ENCODE data around the gene MBP. TPM values are rescaled to one million over a fixed set of nuclear protein-coding genes. Genes with fewer than 3 reads are reported as not detected.

Gene MBP
- total RNA-seq, 1 experiment from 2014 or later: 3.4 TPM

DNA sequence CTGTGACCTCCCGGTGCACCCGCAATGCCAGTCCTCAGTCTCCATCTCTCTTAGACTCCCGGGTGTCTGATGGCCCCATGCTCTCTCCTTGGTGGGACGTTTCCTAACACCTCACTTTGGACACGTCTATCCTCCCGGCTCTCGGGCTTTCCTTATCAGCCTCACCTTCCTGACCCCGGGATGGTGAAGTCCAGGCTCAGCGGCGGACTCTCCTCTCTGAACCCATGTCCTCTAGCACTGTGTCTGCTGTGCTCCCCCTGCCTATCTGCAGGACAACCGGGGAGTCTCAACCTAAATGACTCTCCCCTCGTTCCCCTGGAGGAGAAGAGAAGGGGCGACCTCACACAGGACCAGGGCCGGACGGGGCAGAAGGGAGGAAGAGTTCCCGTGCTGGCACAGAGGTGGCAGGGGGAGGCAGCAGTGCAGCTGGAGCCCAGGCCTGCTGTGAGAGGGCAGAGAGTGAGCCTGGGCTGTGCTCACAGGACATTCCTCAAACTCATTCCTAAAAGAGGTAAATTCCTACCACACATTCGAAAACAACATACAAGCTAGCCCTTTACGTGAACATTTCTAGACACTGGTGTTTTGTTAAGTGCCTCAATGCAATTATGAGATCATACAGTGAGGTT is 41.9 kb downstream of the MBP start:
- DNase-seq (ENCODE audit: low spot score): no peak

DNA sequence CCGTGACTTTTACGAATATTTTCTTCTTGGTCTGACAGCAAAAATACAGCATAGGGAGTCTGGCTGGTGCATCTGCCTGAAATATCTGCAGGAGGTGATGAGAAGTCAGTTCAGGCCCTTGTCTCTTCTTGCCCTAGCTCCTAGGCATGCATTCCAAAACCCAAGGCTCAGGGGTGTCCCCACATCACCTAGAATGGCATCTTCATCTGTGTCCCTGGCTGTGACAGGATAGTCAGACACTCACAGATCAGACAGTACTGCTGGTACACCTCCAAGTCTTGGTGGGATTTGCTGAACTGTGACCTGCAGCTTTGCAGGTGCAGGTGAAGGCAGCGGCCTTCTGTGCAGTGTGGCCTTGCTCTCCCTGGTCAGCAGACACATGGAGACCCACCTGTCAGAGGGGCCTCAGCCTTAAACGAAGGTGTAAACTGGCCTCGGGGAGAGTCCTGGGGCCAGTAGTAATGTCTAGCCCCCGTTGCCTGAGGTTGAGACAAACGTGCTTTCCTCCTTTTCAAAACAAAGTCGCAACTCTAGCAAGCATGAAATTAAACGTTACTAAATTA is 42.8 kb downstream of the MBP start:
- in situ Hi-C loops (cut with HindIII; ENCODE audit: low sequenced_read_pairs): no loop called here
- no peak for DNase-seq (ENCODE audit: low spot score)

More for the DNA sequence above, 41.9 kb downstream of the MBP start:
- in situ Hi-C loops (cut with HindIII; ENCODE audit: low sequenced_read_pairs): no loop called here

- DNase-seq (ENCODE audit: low spot score): no peak
- in situ Hi-C loops (cut with HindIII; ENCODE audit: low sequenced_read_pairs): no loop called here
These were observed 43.4 kb downstream of the MBP start for GRCh38 chr18:77088963-77089722.

DNA sequence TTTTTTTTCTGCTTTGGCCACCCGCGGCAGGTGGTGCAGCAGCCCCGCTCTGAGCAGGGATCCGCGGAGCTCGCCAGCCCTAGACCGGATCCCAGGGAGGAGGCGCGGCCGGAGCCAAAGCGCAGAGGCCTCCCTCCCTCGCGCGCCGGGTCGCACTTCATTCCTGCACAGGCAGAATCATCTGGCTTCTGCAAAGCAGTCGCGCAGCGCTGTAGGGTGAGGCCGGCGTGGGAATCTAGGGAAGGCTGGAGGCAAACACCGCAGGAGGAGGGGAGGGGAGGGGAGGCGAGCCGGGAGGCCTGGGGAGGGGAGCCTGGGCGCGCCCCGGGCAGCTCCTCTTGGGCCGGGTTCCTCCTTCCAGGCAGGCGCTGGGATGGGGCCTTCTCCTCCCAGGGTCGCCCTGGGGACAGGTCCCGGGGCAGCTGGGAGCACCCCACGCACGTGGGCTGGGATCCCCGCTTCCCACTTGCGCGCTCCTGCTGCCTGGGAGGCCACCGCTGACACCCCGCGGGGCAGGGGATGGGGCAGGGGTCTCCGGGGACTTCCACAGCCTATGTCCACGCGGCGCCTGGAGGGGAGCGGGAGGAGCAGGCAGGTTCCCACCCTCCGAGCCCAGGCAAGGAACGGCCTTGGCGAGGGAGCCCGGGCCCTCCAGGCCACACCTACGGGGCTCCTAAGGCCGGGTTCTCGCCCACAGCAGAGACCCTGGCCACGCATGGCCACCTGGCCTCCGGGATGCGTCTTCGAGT is 45.0 kb downstream of the MBP start:
- DNase-seq (ENCODE audit: low spot score): no peak
- in situ Hi-C loops (cut with HindIII; ENCODE audit: low sequenced_read_pairs): no loop called here

DNA sequence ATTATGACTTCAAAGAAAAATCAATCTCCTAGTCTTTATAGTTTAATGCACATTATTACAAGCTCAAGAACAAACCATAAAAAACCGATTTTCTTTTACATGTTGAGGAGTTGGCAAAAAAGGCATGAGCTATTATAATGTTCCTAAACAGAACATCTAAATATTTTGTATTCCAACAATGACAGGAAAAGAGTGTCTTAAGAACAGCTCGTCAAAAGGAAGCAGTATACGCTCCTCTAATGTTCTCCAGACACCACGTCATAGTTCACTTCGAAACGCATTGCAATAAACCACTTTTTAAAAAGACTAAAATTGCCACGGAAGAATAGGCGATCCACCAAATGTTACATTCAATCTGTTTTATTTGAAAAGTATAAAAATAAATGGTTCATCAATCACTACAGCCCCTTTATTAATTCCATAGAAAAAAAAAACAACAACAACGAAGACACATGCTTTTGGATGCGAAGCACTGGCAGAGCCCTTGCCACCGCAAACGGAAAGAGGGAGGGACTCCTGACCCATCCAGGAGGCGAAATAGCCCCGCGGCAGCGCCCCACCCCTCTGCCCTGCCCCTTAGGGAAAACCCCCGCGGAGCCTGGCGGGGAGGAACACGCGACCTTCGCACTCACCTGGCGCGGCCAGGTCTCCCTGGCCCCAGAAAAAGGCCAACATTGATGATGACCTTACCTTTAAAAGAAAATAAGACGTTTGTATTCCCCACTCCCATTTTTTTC is 45.8 kb downstream of the MBP start:
- no peak for DNase-seq (ENCODE audit: low spot score)
- in situ Hi-C loops (cut with HindIII; ENCODE audit: low sequenced_read_pairs): no loop called here

GRCh38 chr18:77086034-77086433 is 46.5 kb downstream of the MBP start:
- in situ Hi-C loops (cut with HindIII; ENCODE audit: low sequenced_read_pairs): no loop called here
- DNase-seq (ENCODE audit: low spot score): no peak

DNA sequence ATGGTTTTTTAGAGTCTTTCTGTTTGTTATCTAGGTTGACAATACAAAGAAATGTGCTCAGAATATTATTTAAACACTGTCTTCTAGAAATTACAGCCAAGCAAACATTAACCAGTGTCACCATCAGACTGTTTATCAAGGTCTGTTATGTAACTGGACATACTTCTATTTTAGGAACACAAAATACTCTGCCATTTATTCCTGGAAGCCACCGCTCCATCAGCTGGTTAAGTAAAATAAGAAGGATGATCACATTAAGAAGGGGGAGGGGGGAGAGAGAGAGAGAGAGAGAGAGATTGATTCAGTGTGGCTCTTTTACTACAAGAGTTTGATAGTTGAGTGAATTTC is 47.9 kb downstream of the MBP start:
- in situ Hi-C loops (cut with HindIII; ENCODE audit: low sequenced_read_pairs): no loop called here
- no peak for DNase-seq (ENCODE audit: low spot score)

GRCh38 chr18:77082316-77082955 is 50.1 kb downstream of the MBP start:
- DNase-seq (ENCODE audit: low spot score): no peak
- in situ Hi-C loops (cut with HindIII; ENCODE audit: low sequenced_read_pairs): no loop called here

- in situ Hi-C loops (cut with HindIII; ENCODE audit: low sequenced_read_pairs): no loop called here
- no peak for DNase-seq (ENCODE audit: low spot score)
These were observed 51.2 kb downstream of the MBP start for GRCh38 chr18:77081390-77081778.

GRCh38 chr18:77079954-77080682 is 52.5 kb downstream of the MBP start:
- no peak for DNase-seq (ENCODE audit: low spot score)
- in situ Hi-C loops (cut with HindIII; ENCODE audit: low sequenced_read_pairs): no loop called here

DNA sequence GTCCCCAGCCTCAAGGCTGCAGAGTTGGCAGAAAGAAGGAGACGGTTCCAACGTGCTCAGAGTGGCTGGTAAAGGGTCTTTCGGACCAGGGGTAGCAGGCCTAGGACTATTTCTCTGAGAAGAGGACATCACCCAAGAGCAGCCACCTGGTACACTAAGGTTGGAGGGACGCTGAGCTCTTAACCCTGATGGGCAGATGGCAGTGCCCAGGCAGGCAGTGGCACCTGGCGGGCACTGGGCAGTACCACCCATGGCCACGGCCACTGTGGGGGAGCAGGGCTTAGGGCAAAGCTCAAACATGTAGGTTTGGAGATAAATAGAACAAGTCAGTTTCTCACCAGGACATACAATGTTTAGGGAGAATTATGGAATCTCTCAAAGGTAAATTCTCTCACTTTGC is 53.5 kb downstream of the MBP start:
- in situ Hi-C loops (cut with HindIII; ENCODE audit: low sequenced_read_pairs): no loop called here
- DNase-seq (ENCODE audit: low spot score): no peak

DNA sequence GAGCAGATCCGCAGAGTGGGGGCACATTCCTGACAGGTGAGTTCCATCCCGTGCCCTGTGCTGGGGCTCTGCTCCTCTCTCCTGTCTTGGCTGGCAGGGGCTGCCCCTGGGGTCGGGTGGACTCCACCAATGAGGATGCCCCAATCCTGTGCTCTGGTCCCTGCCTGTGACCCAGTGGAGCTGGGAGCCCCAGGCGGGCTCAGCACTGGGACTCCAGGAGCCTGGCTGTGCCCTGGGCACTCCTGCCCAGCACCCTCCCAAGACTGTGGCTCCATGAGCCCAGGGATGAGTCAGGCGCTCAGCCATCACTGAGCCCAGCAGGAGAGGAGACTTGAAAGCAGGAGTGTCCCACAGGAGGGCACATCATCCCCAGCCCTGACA is 53.9 kb downstream of the MBP start:
- in situ Hi-C loops (cut with HindIII; ENCODE audit: low sequenced_read_pairs): no loop called here
- no peak for DNase-seq (ENCODE audit: low spot score)

- in situ Hi-C loops (cut with HindIII; ENCODE audit: low sequenced_read_pairs): no loop called here
- no peak for DNase-seq (ENCODE audit: low spot score)
These were observed 54.5 kb downstream of the MBP start for GRCh38 chr18:77077941-77078689.

DNA sequence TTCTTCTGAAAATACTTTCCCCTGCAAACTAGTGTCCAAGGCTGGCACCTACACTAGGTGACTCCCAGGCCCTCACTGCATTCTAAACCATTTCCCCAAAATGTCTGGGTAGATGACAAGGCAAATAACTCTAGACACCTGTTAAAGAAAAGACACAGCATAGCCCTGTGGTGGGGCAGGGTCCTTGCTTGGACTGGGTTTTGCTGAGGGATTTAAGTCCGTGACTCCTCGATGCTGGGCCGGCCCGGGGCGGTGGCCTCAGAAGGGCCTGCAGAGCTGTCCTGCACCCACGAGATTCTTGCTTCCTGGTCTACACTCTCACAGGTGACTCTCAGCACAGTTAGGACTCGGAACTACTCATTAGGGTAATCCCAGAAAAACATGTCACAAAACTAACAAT is 55.2 kb downstream of the MBP start:
- DNase-seq (ENCODE audit: low spot score): no peak
- in situ Hi-C loops (cut with HindIII; ENCODE audit: low sequenced_read_pairs): no loop called here

DNA sequence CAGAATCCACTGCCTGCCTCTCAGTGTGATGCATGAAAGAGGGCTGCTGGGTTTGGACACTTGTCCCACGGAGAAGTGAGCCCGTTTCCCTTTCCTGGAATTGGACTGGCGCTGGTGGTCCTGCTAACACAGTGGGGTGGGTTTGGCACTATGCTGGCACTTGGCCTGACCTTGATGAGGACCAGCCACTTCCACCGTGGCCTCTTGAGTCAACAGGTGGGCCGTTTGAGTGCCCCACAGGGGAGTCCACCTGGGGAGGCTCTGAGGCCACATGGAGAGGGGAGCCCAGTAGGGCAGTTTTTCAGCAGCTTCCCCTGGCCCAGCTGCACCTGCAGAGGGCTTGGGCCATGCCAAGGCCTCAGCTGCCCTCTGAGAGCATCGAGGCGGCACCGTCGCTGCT is 56.5 kb downstream of the MBP start:
- DNase-seq (ENCODE audit: low spot score): no peak
- in situ Hi-C loops (cut with HindIII; ENCODE audit: low sequenced_read_pairs): no loop called here

- in situ Hi-C loops (cut with HindIII; ENCODE audit: low sequenced_read_pairs): no loop called here
- DNase-seq (ENCODE audit: low spot score): no peak
These were observed 58.2 kb downstream of the MBP start for GRCh38 chr18:77074431-77074830.

- in situ Hi-C loops (cut with HindIII; ENCODE audit: low sequenced_read_pairs): no loop called here
- DNase-seq (ENCODE audit: low spot score): no peak
These were observed 59.1 kb downstream of the MBP start for GRCh38 chr18:77073336-77074093.

All from G401 (cell line).